SK-N-SH treated with all-trans-retinoic acid at 6 μM for 48 hours (cell line): ENCODE data around the gene PPP1CA.
A peak's percentile ranks its signal among the peaks of the same experiment; 100 is the strongest.
"Not testable (repeated sequence)": the region's sequence is repeated elsewhere in the genome, so short reads cannot be mapped to it uniquely, and the experiment has no call there.

Source experiments
- ATAC-seq: fragments of 200-7000 bp; cut with Tn5 transposase; 3 replicates; pipeline ENCODE4 v1.9.1; 2020; ENCODE audit warnings: mild to moderate bottlenecking, moderate library complexity
- ARNTL ChIP-seq: fragments of 450-650 bp; formaldehyde crosslinking; IDR thresholded peaks from 2 replicates; pipeline ENCODE4 v1.5.0; 2020; ENCODE audit warnings: low read depth, mild to moderate bottlenecking, moderate library complexity, borderline replicate concordance
- BACH2 ChIP-seq: fragments of 250-450 bp; sonication (Bioruptor Pico); IDR thresholded peaks from 2 replicates; pipeline ENCODE4 v1.9.0; 2021; ENCODE audit warnings: mild to moderate bottlenecking, borderline replicate concordance
- CSDC2 ChIP-seq: fragments of 250-450 bp; sonication (Bioruptor Pico); IDR thresholded peaks from 2 replicates; pipeline ENCODE4 v1.5.0; 2020; ENCODE audit warnings: mild to moderate bottlenecking, moderate library complexity
- ESRRG ChIP-seq: fragments of 250-450 bp; sonication (Bioruptor Pico); IDR thresholded peaks from 2 replicates; pipeline ENCODE4 v1.6.1; 2021; ENCODE audit warnings: mild to moderate bottlenecking
- ISL1 ChIP-seq: fragments of 250-450 bp; sonication (Bioruptor Pico); IDR thresholded peaks from 2 replicates; pipeline ENCODE4 v2.1.2; 2022; ENCODE audit warnings: mild to moderate bottlenecking, moderate library complexity
- PPARA ChIP-seq: fragments of 250-450 bp; sonication (Bioruptor Pico); IDR thresholded peaks from 2 replicates; pipeline ENCODE4 v1.5.0; 2020; ENCODE audit warnings: mild to moderate bottlenecking, borderline replicate concordance
- RARB ChIP-seq: fragments of 250-450 bp; sonication (Bioruptor Pico); IDR thresholded peaks from 2 replicates; pipeline ENCODE4 v1.8.0; 2021; ENCODE audit warnings: mild to moderate bottlenecking, moderate library complexity
- SNAI2 ChIP-seq: fragments of 250-450 bp; sonication (Bioruptor Pico); IDR thresholded peaks from 2 replicates; pipeline ENCODE4 v1.5.0; 2020; ENCODE audit warnings: mild to moderate bottlenecking, moderate library complexity
- TCF4 ChIP-seq: fragments of 250-450 bp; sonication (Bioruptor Pico); IDR thresholded peaks from 2 replicates; pipeline ENCODE4 v1.8.0; 2021; ENCODE audit warnings: mild to moderate bottlenecking, moderate library complexity, borderline replicate concordance
- TOX ChIP-seq: fragments of 250-450 bp; sonication (Bioruptor Pico); IDR thresholded peaks from 2 replicates; pipeline ENCODE4 v1.8.0; 2021; ENCODE audit warnings: mild to moderate bottlenecking, moderate library complexity, borderline replicate concordance
- ZC3H10 ChIP-seq: fragments of 250-450 bp; sonication (Bioruptor Pico); IDR thresholded peaks from 2 replicates; pipeline ENCODE4 v1.5.1; 2021; ENCODE audit warnings: mild to moderate bottlenecking, moderate library complexity
- ZFP3 ChIP-seq: fragments of 250-450 bp; sonication (Bioruptor Pico); IDR thresholded peaks from 2 replicates; pipeline ENCODE4 v1.5.0; 2020; ENCODE audit warnings: mild to moderate bottlenecking, moderate library complexity
- ZFP30 ChIP-seq: fragments of 450-650 bp; formaldehyde crosslinking; IDR thresholded peaks from 2 replicates; pipeline ENCODE4 v1.5.0; 2022; ENCODE audit warnings: mild to moderate bottlenecking, moderate library complexity
- ZNF565 ChIP-seq: fragments of 450-650 bp; formaldehyde crosslinking; conservative IDR thresholded peaks from 2 replicates; pipeline ENCODE4 v1.5.0; 2020; ENCODE audit warnings: low read depth, mild to moderate bottlenecking, moderate library complexity
- ZNF70 ChIP-seq: fragments of 450-650 bp; formaldehyde crosslinking; IDR thresholded peaks from 2 replicates; pipeline ENCODE4 v1.5.0; 2020; ENCODE audit warnings: mild to moderate bottlenecking, moderate library complexity
- TF ChIP-seq, protein P1 (sequence below): fragments of 250-450 bp; sonication (Bioruptor Pico); IDR thresholded peaks from 2 replicates; pipeline ENCODE4 v1.5.0; 2020; ENCODE audit warnings: mild to moderate bottlenecking, moderate library complexity
- TF ChIP-seq, protein P2 (sequence below): fragments of 250-450 bp; sonication (Bioruptor Pico); IDR thresholded peaks from 2 replicates; pipeline ENCODE4 v1.8.0; 2020; ENCODE audit warnings: mild to moderate bottlenecking, moderate library complexity, borderline replicate concordance
- TF ChIP-seq, protein P3 (sequence below): fragments of 250-450 bp; sonication (Bioruptor Pico); IDR thresholded peaks from 2 replicates; pipeline ENCODE4 v1.8.0; 2021; ENCODE audit warnings: low read depth, mild to moderate bottlenecking, moderate library complexity, borderline replicate concordance

PPP1CA gene

DNA sequence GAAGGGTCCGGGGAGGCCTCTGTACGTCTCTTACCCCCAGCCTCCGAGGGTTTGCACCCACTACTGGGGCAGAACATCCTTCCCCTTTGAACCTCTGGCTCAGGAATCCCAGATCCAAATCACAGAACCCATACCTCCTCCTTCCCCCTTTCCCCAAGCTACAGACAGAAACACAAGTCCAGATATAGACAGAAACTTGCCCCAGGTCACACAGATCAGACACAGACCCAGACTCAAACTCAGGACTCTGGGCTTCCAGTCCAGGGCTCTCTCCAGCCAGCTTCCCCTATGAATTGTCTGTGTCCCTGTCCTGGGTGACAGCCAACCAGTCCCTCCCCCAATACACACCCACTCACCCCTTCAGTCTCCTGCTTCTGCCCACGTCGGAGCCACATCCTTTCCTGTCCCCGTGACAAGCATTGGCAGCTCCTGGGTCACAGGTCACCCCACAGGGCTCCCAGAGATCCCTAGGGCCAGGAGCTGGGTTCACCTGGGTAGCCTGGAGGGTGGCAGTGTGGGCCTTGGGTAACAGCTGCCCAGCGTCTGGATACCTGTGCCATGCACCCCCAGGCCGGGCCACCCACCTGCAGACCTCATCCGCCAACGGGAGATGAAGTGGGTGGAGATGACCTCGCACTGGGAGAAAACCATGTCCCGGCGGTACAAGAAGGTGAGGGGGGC lies 3.0 kb upstream of the PPP1CA start:
- no peak for ATAC-seq
- TF ChIP-seq TCF4 (CRISPR knock-in tag): no peak
- TF ChIP-seq ARNTL (CRISPR knock-in tag): no peak
- no peak for TF ChIP-seq ISL1 (CRISPR knock-in tag)
- TF ChIP-seq ZNF70: no peak
- no peak for TF ChIP-seq CSDC2
- TF ChIP-seq RARB: no peak
- no peak for TF ChIP-seq ESRRG (CRISPR knock-in tag)
- TF ChIP-seq SNAI2 (CRISPR knock-in tag): no peak

DNA sequence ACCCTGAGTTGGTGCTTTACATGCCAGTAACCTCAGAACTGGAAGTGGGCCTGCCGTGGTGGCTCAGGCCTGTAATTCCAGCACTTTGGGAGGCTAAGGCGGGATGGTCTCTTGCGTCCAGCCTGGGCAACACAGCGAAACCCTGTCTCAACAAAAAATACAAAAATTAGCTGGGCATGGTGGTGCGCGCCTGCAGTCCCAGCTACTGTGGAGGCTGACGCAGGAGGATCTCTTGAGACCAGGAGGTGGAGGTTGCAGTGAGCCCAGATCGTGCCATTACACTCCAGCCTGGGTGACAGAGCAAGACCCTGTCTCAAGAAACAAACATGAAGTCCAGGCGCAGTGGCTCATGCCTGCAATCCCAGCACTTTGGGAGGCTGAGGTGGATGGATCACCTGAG lies 1.4 kb upstream of the PPP1CA start:
- not testable (repeated sequence) for ATAC-seq

DNA sequence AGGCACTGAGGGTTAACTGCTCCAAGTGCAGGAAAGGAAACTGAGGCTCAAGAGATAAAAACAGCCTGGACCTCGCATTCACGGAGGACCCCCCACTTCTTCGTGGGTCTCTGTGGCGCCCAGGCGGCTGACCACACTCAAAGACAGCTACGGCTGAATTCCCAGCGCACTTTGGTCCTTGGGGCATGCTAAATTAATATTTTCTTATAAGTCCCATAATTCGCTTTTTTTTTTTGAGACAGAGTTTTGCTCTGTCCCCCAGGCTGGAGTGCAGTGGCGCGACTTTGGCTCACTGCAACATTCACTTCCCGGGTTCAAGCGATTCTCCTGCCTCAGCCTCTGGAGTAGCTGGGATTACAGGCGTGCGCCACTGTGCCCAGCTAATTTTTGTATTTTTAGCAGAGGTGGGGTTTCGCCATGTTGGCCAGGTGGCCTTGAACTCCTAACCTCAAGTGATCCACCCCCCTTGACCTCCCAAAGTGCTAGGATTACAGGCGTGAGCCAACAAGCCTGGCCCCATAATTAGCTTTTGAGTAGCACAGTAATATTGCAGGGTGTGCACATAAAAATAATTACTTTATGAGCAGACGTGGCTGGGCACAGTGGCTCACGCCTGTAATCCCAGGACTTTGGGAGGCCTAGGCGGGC lies 658 bp upstream of the PPP1CA start:
- not testable (repeated sequence) for ATAC-seq

DNA sequence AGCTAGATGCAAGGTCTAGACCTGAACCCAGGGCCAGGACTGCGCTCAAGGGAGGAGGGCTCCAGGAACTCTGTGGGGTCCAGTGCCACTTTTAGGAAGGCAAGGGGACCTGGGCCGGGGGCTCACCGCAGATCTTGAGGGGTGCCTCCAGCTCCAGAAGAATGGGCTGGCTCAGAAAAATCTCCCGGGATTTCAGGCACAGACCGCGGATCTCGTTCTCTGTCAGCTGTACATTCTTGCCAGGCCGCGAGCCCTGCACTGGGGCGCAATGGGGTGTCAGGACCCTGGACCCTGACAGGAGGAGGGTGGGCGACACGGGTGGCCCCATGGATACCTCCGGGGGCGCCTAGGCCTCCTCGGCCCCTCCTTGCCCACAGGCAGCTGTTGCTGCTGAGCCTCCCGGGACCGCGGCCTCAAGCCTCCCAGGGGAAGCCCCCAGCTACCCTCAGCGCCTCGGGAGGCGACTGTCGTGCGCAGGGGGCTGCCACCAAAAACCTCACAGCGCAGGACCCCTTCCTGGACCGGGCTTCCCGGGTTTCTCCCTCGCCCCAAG lies 640 bp downstream of the PPP1CA start:
- ATAC-seq: peak; percentile 3
- TF ChIP-seq ZFP3 (CRISPR knock-in tag): no peak
- TF ChIP-seq ZNF565 (CRISPR knock-in tag): no peak
- TF ChIP-seq ZC3H10 (CRISPR knock-in tag): no peak
- TF ChIP-seq BACH2 (CRISPR knock-in tag): no peak
- no peak for TF ChIP-seq ZNF70
- TF ChIP-seq, protein P1, sequence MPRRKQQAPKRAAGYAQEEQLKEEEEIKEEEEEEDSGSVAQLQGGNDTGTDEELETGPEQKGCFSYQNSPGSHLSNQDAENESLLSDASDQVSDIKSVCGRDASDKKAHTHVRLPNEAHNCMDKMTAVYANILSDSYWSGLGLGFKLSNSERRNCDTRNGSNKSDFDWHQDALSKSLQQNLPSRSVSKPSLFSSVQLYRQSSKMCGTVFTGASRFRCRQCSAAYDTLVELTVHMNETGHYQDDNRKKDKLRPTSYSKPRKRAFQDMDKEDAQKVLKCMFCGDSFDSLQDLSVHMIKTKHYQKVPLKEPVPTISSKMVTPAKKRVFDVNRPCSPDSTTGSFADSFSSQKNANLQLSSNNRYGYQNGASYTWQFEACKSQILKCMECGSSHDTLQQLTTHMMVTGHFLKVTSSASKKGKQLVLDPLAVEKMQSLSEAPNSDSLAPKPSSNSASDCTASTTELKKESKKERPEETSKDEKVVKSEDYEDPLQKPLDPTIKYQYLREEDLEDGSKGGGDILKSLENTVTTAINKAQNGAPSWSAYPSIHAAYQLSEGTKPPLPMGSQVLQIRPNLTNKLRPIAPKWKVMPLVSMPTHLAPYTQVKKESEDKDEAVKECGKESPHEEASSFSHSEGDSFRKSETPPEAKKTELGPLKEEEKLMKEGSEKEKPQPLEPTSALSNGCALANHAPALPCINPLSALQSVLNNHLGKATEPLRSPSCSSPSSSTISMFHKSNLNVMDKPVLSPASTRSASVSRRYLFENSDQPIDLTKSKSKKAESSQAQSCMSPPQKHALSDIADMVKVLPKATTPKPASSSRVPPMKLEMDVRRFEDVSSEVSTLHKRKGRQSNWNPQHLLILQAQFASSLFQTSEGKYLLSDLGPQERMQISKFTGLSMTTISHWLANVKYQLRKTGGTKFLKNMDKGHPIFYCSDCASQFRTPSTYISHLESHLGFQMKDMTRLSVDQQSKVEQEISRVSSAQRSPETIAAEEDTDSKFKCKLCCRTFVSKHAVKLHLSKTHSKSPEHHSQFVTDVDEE (CRISPR knock-in tag): no peak
- no peak for TF ChIP-seq TOX (CRISPR knock-in tag)

DNA sequence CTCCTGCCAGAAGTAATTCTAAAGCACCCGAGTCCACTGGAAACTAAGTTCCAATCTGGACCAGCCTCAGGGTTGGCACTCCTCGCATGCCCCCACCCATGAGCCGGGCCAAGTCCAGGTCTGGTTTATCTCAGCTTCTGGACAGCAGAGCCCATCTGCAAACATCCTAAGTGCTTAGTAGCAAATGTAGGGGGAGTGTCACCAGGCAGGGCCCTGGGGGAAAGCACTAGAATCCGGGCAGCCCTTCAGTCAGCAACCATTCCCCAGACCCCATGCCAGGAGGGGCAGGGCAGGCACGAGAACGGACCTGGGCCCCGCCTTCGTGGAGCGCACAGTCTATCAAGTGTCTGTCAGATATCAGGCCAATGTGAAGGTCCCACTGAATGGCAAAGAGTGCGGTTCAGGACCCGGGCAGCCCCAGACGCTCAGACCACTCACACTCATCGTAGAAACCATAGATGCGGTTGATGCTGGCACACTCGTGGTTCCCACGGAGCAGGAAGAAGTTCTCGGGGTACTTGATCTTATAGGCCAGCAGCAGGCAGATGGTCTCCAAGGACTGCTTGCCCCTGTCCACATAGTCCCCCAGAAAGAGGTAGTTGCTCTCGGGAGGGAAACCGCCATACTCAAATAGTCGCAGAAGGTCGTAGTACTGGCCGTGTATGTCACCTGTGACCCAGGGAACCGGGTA lies 1.3 kb downstream of the PPP1CA start:
- TF ChIP-seq TCF4 (CRISPR knock-in tag): peak; percentile 56; the same call in 1 of the 2 replicates
- TF ChIP-seq, protein P2, sequence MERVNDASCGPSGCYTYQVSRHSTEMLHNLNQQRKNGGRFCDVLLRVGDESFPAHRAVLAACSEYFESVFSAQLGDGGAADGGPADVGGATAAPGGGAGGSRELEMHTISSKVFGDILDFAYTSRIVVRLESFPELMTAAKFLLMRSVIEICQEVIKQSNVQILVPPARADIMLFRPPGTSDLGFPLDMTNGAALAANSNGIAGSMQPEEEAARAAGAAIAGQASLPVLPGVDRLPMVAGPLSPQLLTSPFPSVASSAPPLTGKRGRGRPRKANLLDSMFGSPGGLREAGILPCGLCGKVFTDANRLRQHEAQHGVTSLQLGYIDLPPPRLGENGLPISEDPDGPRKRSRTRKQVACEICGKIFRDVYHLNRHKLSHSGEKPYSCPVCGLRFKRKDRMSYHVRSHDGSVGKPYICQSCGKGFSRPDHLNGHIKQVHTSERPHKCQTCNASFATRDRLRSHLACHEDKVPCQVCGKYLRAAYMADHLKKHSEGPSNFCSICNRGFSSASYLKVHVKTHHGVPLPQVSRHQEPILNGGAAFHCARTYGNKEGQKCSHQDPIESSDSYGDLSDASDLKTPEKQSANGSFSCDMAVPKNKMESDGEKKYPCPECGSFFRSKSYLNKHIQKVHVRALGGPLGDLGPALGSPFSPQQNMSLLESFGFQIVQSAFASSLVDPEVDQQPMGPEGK: no peak
- ATAC-seq: peak; percentile 33

DNA sequence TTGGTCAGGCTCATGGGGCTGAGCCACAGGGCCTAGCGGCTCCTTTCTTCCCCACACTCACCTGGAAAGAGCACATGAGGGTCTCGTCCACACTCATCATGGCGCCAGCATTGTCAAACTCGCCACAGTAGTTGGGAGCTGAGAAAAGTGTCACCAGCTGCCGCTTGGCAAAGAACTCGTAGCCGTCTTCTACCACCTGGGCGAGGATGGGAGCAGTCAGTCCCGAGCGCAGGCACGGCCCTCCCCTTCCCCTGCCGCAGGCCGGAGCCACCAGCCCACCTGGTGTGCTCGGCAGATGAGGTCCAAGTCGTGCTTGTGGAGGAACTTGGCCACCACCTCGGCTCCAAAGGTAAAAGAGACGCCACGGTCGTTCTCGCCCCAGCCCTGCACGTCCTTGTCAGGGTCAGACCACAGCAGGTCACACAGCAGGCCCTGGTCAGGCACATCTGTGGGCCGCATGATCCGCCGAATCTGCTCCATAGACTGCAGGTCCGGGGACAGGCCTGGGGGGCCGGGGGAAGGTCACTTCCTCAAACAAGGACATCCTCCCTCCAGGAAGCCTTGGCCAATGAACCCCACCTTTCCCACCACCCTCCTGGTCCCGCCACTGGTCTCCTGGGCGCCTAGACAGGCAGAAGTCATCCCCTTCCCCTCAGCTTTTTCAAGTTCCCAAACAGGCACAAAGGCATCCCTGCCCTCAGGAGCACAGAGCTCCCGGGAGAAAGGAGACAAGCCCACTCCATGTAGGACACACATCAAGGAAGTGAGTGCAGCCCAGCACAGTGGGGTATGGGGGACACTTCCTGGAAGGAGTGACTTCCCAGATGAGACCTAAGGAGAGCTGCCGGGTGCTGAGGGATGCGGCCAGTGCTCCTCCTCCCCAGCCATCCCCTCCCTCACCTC lies 2.7 kb downstream of the PPP1CA start:
- no peak for ATAC-seq
- TF ChIP-seq, protein P3, sequence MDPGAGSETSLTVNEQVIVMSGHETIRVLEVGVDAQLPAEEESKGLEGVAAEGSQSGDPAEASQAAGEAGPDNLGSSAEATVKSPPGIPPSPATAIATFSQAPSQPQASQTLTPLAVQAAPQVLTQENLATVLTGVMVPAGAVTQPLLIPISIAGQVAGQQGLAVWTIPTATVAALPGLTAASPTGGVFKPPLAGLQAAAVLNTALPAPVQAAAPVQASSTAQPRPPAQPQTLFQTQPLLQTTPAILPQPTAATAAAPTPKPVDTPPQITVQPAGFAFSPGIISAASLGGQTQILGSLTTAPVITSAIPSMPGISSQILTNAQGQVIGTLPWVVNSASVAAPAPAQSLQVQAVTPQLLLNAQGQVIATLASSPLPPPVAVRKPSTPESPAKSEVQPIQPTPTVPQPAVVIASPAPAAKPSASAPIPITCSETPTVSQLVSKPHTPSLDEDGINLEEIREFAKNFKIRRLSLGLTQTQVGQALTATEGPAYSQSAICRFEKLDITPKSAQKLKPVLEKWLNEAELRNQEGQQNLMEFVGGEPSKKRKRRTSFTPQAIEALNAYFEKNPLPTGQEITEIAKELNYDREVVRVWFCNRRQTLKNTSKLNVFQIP (CRISPR knock-in tag): no peak
- TF ChIP-seq BACH2 (CRISPR knock-in tag) (no peak), ISL1 (CRISPR knock-in tag) (no peak), ZC3H10 (CRISPR knock-in tag) (no peak), ZFP30 (no peak), SNAI2 (CRISPR knock-in tag) (no peak), ARNTL (CRISPR knock-in tag) (no peak), PPARA (CRISPR knock-in tag) (no peak), TOX (CRISPR knock-in tag) (no peak), ESRRG (CRISPR knock-in tag) (no peak)
- TF ChIP-seq, protein P1 (CRISPR knock-in tag): no peak
